HG02943 (cell line): Measurements from ENCODE around the gene GANC.

Experiments
- ATAC-seq: cut with Tn5 transposase; IDR thresholded peaks from one replicate; pipeline ENCODE4 v1.9.1; 2021; ENCODE audit warnings: mild to moderate bottlenecking, low read depth, moderate library complexity; ENCODE audit not compliant: unreplicated experiment

Gene GANC

GRCh38 chr15:42373936-42374335, 100.9 kb downstream of the GANC start:
- no peak for ATAC-seq

- ATAC-seq = no peak
Observed at GRCh38 chr15:42374810-42375209, 101.8 kb downstream of the GANC start.

GRCh38 chr15:42375252-42375651, 102.3 kb downstream of the GANC start:
- ATAC-seq = no peak

GRCh38 chr15:42375941-42376340, 102.9 kb downstream of the GANC start:
- ATAC-seq = no peak

GRCh38 chr15:42378011-42378410, 105.0 kb downstream of the GANC start:
- no peak for ATAC-seq

GRCh38 chr15:42384597-42384996, 111.6 kb downstream of the GANC start:
- ATAC-seq = no peak

GRCh38 chr15:42385206-42385979, 112.4 kb downstream of the GANC start:
- ATAC-seq = no peak

- no peak for ATAC-seq
Observed at GRCh38 chr15:42385980-42386700, 113.1 kb downstream of the GANC start.

GRCh38 chr15:42387603-42388002, 114.6 kb downstream of the GANC start:
- ATAC-seq = no peak

GRCh38 chr15:42392309-42393024, 119.5 kb downstream of the GANC start:
- ATAC-seq = no peak

GRCh38 chr15:42394106-42394505, 121.1 kb downstream of the GANC start:
- ATAC-seq = no peak

GRCh38 chr15:42395838-42396237, 122.8 kb downstream of the GANC start:
- ATAC-seq = no peak

- no peak for ATAC-seq
Observed at GRCh38 chr15:42401544-42402454, 128.8 kb downstream of the GANC start.

- ATAC-seq = no peak
Observed at GRCh38 chr15:42402455-42403205, 129.6 kb downstream of the GANC start.

- no peak for ATAC-seq
Observed at GRCh38 chr15:42403389-42403788, 130.4 kb downstream of the GANC start.

- no peak for ATAC-seq
Observed at GRCh38 chr15:42404461-42405235, 131.6 kb downstream of the GANC start.

GRCh38 chr15:42405863-42406482, 133.0 kb downstream of the GANC start:
- ATAC-seq = no peak
